T follicular helper cell (primary cell): Measurements from ENCODE around the gene SLC8A2.

Experiments
- DNase-seq: peaks from one replicate; pipeline ENCODE4 v3.0.0-alpha.2; 2020; ENCODE audit warnings: low read depth

Gene SLC8A2

GRCh38 chr19:47459477-47459876, 12.2 kb downstream of the SLC8A2 start:
- no peak for DNase-seq

GRCh38 chr19:47458672-47459071, 13.0 kb downstream of the SLC8A2 start:
- no peak for DNase-seq

GRCh38 chr19:47456721-47457474, 14.8 kb downstream of the SLC8A2 start:
- no peak for DNase-seq

- DNase-seq: no peak
Observed at GRCh38 chr19:47450478-47450877, 21.2 kb downstream of the SLC8A2 start.

GRCh38 chr19:47448360-47448727, 23.3 kb downstream of the SLC8A2 start:
- no peak for DNase-seq

GRCh38 chr19:47447470-47448359, 24.0 kb downstream of the SLC8A2 start:
- DNase-seq: peak; percentile 39

- no peak for DNase-seq
Observed at GRCh38 chr19:47446534-47447469, 24.9 kb downstream of the SLC8A2 start.

GRCh38 chr19:47445937-47446402, 25.7 kb downstream of the SLC8A2 start:
- DNase-seq: peak; percentile 58

GRCh38 chr19:47445527-47445926, 26.2 kb downstream of the SLC8A2 start:
- DNase-seq: no peak

GRCh38 chr19:47444388-47444821, 27.3 kb downstream of the SLC8A2 start:
- no peak for DNase-seq

- DNase-seq: no peak
Observed at GRCh38 chr19:47443331-47443730, 28.4 kb downstream of the SLC8A2 start.

GRCh38 chr19:47438793-47439220, 32.9 kb downstream of the SLC8A2 start:
- no peak for DNase-seq

GRCh38 chr19:47437500-47437899, 34.2 kb downstream of the SLC8A2 start:
- DNase-seq: no peak

- DNase-seq: peak; percentile 76
Observed at GRCh38 chr19:47436712-47437401, 34.8 kb downstream of the SLC8A2 start.

GRCh38 chr19:47435883-47436417, 35.7 kb downstream of the SLC8A2 start:
- DNase-seq: no peak

- DNase-seq: no peak
Observed at GRCh38 chr19:47435196-47435595, 36.5 kb downstream of the SLC8A2 start.

- DNase-seq: no peak
Observed at GRCh38 chr19:47434088-47434487, 37.6 kb downstream of the SLC8A2 start.

GRCh38 chr19:47433121-47433520, 38.6 kb downstream of the SLC8A2 start:
- no peak for DNase-seq

GRCh38 chr19:47432499-47432898, 39.2 kb downstream of the SLC8A2 start:
- DNase-seq: no peak

- DNase-seq: no peak
Observed at GRCh38 chr19:47432091-47432490, 39.6 kb downstream of the SLC8A2 start.
